PC-3 (cell line): ENCODE measurements around the gene MAP2. TPM values are rescaled to one million over a fixed set of nuclear protein-coding genes. Genes with fewer than 3 reads are reported as not detected.

ENCODE experiments used
- ATAC-seq: fragments of 200-7000 bp; cut with Tn5 transposase; 2 replicates; pipeline ENCODE4 v1.9.1; 2020; ENCODE audit warnings: mild to moderate bottlenecking, moderate library complexity
- BruUV-seq: library from RNA; stranded (reverse); fragments of 400-500 nt; replicated peaks from 2 replicates; lab custom pipeline; 2021; lab: Mats Ljungman, UMichigan
- CTCF ChIA-PET: fragments of 300-600 bp; sonication (Branson Sonifier 250); formaldehyde crosslinking; loops from one replicate; lab custom pipeline; 2022; ENCODE audit warnings: antibody characterized with exemption; lab: Charles Lee
- POLR2A ChIA-PET: fragments of 300-600 bp; sonication (Branson Sonifier 250); formaldehyde crosslinking; loops from one replicate; lab custom pipeline; 2022; ENCODE audit warnings: antibody characterized with exemption; ENCODE audit not compliant: unreplicated experiment; lab: Charles Lee
- DNase-seq: peaks from one replicate; pipeline ENCODE4 v3.0.0-alpha.2; 2015
- H2AFZ ChIP-seq: fragments of 300-600 bp; sonication (generic); 2 replicates; pipeline ENCODE4 v1.6.0; 2016; ENCODE audit warnings: antibody characterized with exemption, low read length
- H3F3A ChIP-seq: fragments of 300-600 bp; sonication (generic); one replicate; pipeline ENCODE4 v1.6.0; 2017; ENCODE audit warnings: antibody characterized with exemption, low read length, control low read depth, mild to moderate bottlenecking; ENCODE audit not compliant: unreplicated experiment
- H3K27ac ChIP-seq: fragments of 300-600 bp; sonication (generic); 2 replicates; pipeline ENCODE4 v1.5.1; 2016; ENCODE audit warnings: mild to moderate bottlenecking, low read length
- H3K27me3 ChIP-seq: fragments of 300-600 bp; sonication (generic); 2 replicates; pipeline ENCODE4 v1.6.1; 2016; ENCODE audit warnings: low read length, mixed read lengths
- H3K36me3 ChIP-seq: fragments of 300-600 bp; sonication (generic); 2 replicates; pipeline ENCODE4 v1.6.1; 2016; ENCODE audit warnings: low read depth, mixed run types, low read length, mixed read lengths
- H3K4me1 ChIP-seq: fragments of 300-600 bp; sonication (generic); 2 replicates; pipeline ENCODE4 v1.5.1; 2016; ENCODE audit warnings: low read length; ENCODE audit not compliant: insufficient read depth
- H3K4me2 ChIP-seq: fragments of 300-600 bp; sonication (generic); 2 replicates; pipeline ENCODE4 v1.6.0; 2016; ENCODE audit warnings: low read length
- H3K4me3 ChIP-seq: fragments of 300-600 bp; sonication (generic); 2 replicates; pipeline ENCODE4 v1.5.1; 2016; ENCODE audit warnings: mild to moderate bottlenecking, low read length, mixed read lengths
- H3K79me2 ChIP-seq: fragments of 300-600 bp; sonication (generic); 2 replicates; pipeline ENCODE4 v1.6.1; 2017; ENCODE audit warnings: low read length, mixed read lengths
- H3K9ac ChIP-seq: fragments of 300-600 bp; sonication (generic); 2 replicates; pipeline ENCODE4 v1.6.0; 2016; ENCODE audit warnings: mild to moderate bottlenecking, low read length
- H3K9me2 ChIP-seq: fragments of 300-600 bp; sonication (generic); replicated peaks from 2 replicates; pipeline ENCODE4 v1.6.1; 2016; ENCODE audit warnings: mixed run types, low read length, mixed read lengths
- H3K9me3 ChIP-seq: fragments of 300-600 bp; sonication (generic); 2 replicates; pipeline ENCODE4 v1.6.1; 2016; ENCODE audit warnings: low read length, mixed read lengths
- H4K20me1 ChIP-seq: fragments of 300-600 bp; sonication (generic); 2 replicates; pipeline ENCODE4 v1.6.1; 2016; ENCODE audit warnings: low read length, mixed read lengths
- CTCF ChIP-seq: fragments of 300-600 bp; sonication (generic); conservative IDR thresholded peaks from 2 replicates; pipeline ENCODE4 v1.5.1; 2017; ENCODE audit warnings: antibody characterized with exemption, low read depth, mild to moderate bottlenecking, low read length
- EZH2 ChIP-seq: fragments of 300-600 bp; sonication (generic); IDR thresholded peaks from one replicate; pipeline ENCODE4 v1.6.1; 2017; ENCODE audit warnings: antibody characterized with exemption, mild to moderate bottlenecking, low read length; ENCODE audit not compliant: unreplicated experiment
- EZH2phosphoT487 ChIP-seq: fragments of 300-600 bp; sonication (generic); IDR thresholded peaks from 2 replicates; pipeline ENCODE4 v1.6.1; 2018; ENCODE audit warnings: mild to moderate bottlenecking, antibody characterized with exemption, low read length, borderline replicate concordance
- intact Hi-C: fragments of 100-400 bp; cut with micrococcal nuclease; formaldehyde crosslinking; loops from 2 replicates; pipeline ENCODE4 v1.9.0; 2023
- total RNA-seq: library from RNA; depleted of rRNA; stranded (reverse); fragments of >200 nt; gene quantifications from 2 replicates; pipeline ENCODE4 v1.2.3, GENCODE V29; 2014

The MAP2 gene
- total RNA-seq, 1 experiment from 2014 or later, result 2.1 TPM

- no peaks in the 10 kb centered on the region for H3F3A ChIP-seq
- no peak overlapping the region for H3K27ac ChIP-seq
- ChIA-PET POLR2A (no interaction called here), CTCF (no interaction called here)
- no peaks in the 10 kb centered on the region for H3K79me2 ChIP-seq
- intact Hi-C loops, result no loop called here
- no peaks in the 10 kb centered on the region for H3K4me1 ChIP-seq
- no peak overlapping the region for H3K4me3 ChIP-seq
- no peak for TF ChIP-seq EZH2
- no peak for TF ChIP-seq EZH2phosphoT487
- no peak for TF ChIP-seq CTCF
- H3K9me3 ChIP-seq, result no peaks in the 10 kb centered on the region
- H2AFZ ChIP-seq, result no peak overlapping the region
- H4K20me1 ChIP-seq, result no peaks in the 10 kb centered on the region
- no peaks in the 10 kb centered on the region for H3K36me3 ChIP-seq
- no peak overlapping the region for H3K9ac ChIP-seq
- peaks cover 39% of the 10 kb centered on the region for H3K27me3 ChIP-seq
- no peak for DNase-seq
- BruUV-seq, result no TSS peak
- H3K4me2 ChIP-seq, result no peak overlapping the region
- ATAC-seq, result no peak
- no peaks in the 10 kb centered on the region for H3K9me2 ChIP-seq
Measured at GRCh38 chr2:209694748-209695147, 270.9 kb downstream of the MAP2 start.

- no peaks in the 10 kb centered on the region for H3K4me1 ChIP-seq
- no peaks in the 10 kb centered on the region for H3K9me3 ChIP-seq
- H3K9ac ChIP-seq, result no peak overlapping the region
- H3K4me3 ChIP-seq, result no peak overlapping the region
- ChIA-PET CTCF (no interaction called here), POLR2A (no interaction called here)
- H3K27me3 ChIP-seq, result peaks cover 46% of the 10 kb centered on the region
- DNase-seq (no peak), ATAC-seq (no peak)
- no peak for TF ChIP-seq CTCF
- TF ChIP-seq EZH2phosphoT487, result no peak
- no peak for TF ChIP-seq EZH2
- H3K4me2 ChIP-seq, result no peak overlapping the region
- no peaks in the 10 kb centered on the region for H3K79me2 ChIP-seq
- no TSS peak for BruUV-seq
- H3F3A ChIP-seq, result no peaks in the 10 kb centered on the region
- no peaks in the 10 kb centered on the region for H3K36me3 ChIP-seq
- no peaks in the 10 kb centered on the region for H3K9me2 ChIP-seq
- intact Hi-C loops, result no loop called here
- no peaks in the 10 kb centered on the region for H4K20me1 ChIP-seq
- H2AFZ ChIP-seq, result no peak overlapping the region
- H3K27ac ChIP-seq, result no peak overlapping the region
Measured at GRCh38 chr2:209696836-209697711, 273.2 kb downstream of the MAP2 start.

GRCh38 chr2:209702775-209703174, 278.9 kb downstream of the MAP2 start:
- Histone ChIP-seq H3K4me2 (no peak overlapping the region), H3K27me3 (peaks cover 18% of the 10 kb centered on the region), H3K9me2 (no peaks in the 10 kb centered on the region), H4K20me1 (no peaks in the 10 kb centered on the region), H3K79me2 (no peaks in the 10 kb centered on the region), H3K9me3 (no peaks in the 10 kb centered on the region), H3F3A (no peaks in the 10 kb centered on the region), H3K36me3 (no peaks in the 10 kb centered on the region), H3K4me1 (no peaks in the 10 kb centered on the region), H3K9ac (no peak overlapping the region), H2AFZ (no peak overlapping the region), H3K4me3 (no peak overlapping the region), H3K27ac (no peak overlapping the region)
- no TSS peak for BruUV-seq
- ChIA-PET POLR2A (no interaction called here), CTCF (no interaction called here)
- ATAC-seq, result no peak
- no peak for DNase-seq
- TF ChIP-seq EZH2 (no peak), CTCF (no peak), EZH2phosphoT487 (no peak)
- intact Hi-C loops, result no loop called here
